ENCODE data around the gene TMEM225.

DNA sequence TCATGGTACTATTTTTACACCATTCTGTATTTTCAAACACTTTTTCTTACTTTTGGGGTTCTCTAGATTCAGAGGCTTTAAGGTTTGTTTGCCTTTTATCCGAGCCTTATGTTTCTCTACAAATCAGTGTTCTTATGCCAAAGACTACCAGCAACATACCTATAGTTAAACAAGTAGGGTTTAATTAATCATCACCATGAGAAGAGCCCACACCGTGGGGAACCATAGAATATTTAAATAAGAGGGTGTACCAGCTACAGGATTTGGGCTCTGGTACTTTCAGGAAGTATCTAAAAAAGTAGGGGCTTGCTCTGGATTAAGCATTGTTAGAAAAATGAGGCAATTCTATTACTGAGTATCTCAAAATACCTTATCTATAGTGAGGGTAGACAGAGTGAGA is 25.7 kb downstream of the TMEM225 start:
- TF ChIP-seq CTCF (IDR thresholded peaks at IDR 0.05) (no peak), POLR2AphosphoS5 (IDR thresholded peaks at IDR 0.05) (no peak)

All from stomach (tissue), 4 donors.